Spinal cord (tissue), 10 donors: ENCODE data around the gene PTAR1. TPM values are rescaled to one million over a fixed set of nuclear protein-coding genes. Genes with fewer than 3 reads are reported as not detected.
A peak's percentile ranks its signal among the peaks of the same experiment; 100 is the strongest.
"Not testable (repeated sequence)": the region's sequence is repeated elsewhere in the genome, so short reads cannot be mapped to it uniquely, and the experiment has no call there.

ENCODE experiments used
- DNase-seq, 6 donors: peaks; one replicate each; pipeline versions ENCODE4 v3.0.0 to v3.0.0-alpha.2; 2013 to 2015; ENCODE audit warnings: low spot score in 6 of 6, low read depth in 4 of 6
- H3K27ac ChIP-seq: one replicate; pipeline ENCODE4 v1.5.1; 2013; ENCODE audit warnings: low read depth, low read length, control low read depth
- H3K27me3 ChIP-seq: one replicate; pipeline ENCODE4 v1.6.1; 2013; ENCODE audit warnings: low read length; ENCODE audit not compliant: control insufficient read depth, insufficient read depth
- H3K36me3 ChIP-seq: one replicate; pipeline ENCODE4 v1.6.1; 2013; ENCODE audit warnings: low read length; ENCODE audit not compliant: control insufficient read depth, insufficient read depth
- H3K4me1 ChIP-seq: one replicate; pipeline ENCODE4 v1.6.1; 2013; ENCODE audit warnings: low read length; ENCODE audit not compliant: control insufficient read depth, insufficient read depth
- H3K4me3 ChIP-seq: one replicate; pipeline ENCODE4 v1.5.1; 2013; ENCODE audit warnings: low read depth, low read length, control low read depth
- H3K9me3 ChIP-seq: one replicate; pipeline ENCODE4 v1.6.1; 2013; ENCODE audit warnings: low read length; ENCODE audit not compliant: control insufficient read depth, insufficient read depth
- WGBS: methylation state at CpG from one replicate; pipeline ENCODE4 v1.1.5; 2013; ENCODE audit warnings: missing lambda C conversion rate; ENCODE audit not compliant: insufficient coverage; 5-methylcytosine and 5-hydroxymethylcytosine counted together
- long read RNA-seq, 4 donors: transcript quantifications; one replicate each; lab custom pipeline, GENCODE V29; 2026
- polyA plus RNA-seq, 2 donors: library from polyadenylated mRNA; unstranded; fragments of 120-200 nt; gene quantifications; one replicate each; pipeline ENCODE4 v1.2.1, GENCODE V29; 2013; ENCODE audit not compliant: insufficient read length in 2 of 2
- total RNA-seq, 2 donors: library from RNA; depleted of rRNA in 1 of 2; stranded (reverse); fragments of 120-200 nt in 1 of 2; fragments of >200 nt in 1 of 2; gene quantifications; one replicate each; pipeline versions ENCODE4 v1.2.3 to v1.2.4, GENCODE V29; 2013 to 2014
- donor health status: healthy.

The PTAR1 gene
- total RNA-seq (100 to 1,000 TPM in 1 of 2 donors, 10 to 100 TPM in 1; 94.3 to 158 TPM), polyA plus RNA-seq (10 to 100 TPM; 29.3 to 51.7 TPM)
- long read RNA-seq, donor 1, full-length matches to known transcripts, result 4 of 13 reads
- long read RNA-seq, donor 1, partial matches to known transcripts, result 9 of 13 reads
- long read RNA-seq, donor 1, other reads (novel, unspliced or antisense), result 0 of 13 reads
- long read RNA-seq, donor 2, result 0 reads
- long read RNA-seq, donor 3, partial matches to known transcripts, result 0 of 1 reads
- long read RNA-seq, donor 3, other reads (novel, unspliced or antisense), result 0 of 1 reads
- long read RNA-seq, donor 4, partial matches to known transcripts, result 0 of 3 reads
- long read RNA-seq, donor 4, other reads (novel, unspliced or antisense), result 0 of 3 reads

GRCh38 chr9:69759421-69760277, at the start of gene PTAR1:
PTAR1 (minus strand) TSS chr9:69760011; CDS start chr9:69759938, 73 bp downstream.
- DNase-seq, result peak; percentile 80 to 97 (median 88)

GRCh38 chr9:69809304-69809863, 49.6 kb upstream of the PTAR1 start:
- H3K36me3 ChIP-seq, result no peaks in the 10 kb centered on the region
- no peak overlapping the region for H3K27ac ChIP-seq
- 81% methylated on average over 5 of the region's 8 CpGs for WGBS
- H3K4me3 ChIP-seq, result no peak overlapping the region
- DNase-seq, result no peak
- H3K9me3 ChIP-seq, result no peaks in the 10 kb centered on the region
- H3K27me3 ChIP-seq, result no peaks in the 10 kb centered on the region
- no peaks in the 10 kb centered on the region for H3K4me1 ChIP-seq

More at GRCh38 chr9:69759421-69760277, at the start of gene PTAR1:
- Histone ChIP-seq H3K4me1 (peaks cover 3% of the 10 kb centered on the region), H3K9me3 (no peaks in the 10 kb centered on the region), H3K27ac (peak within 1 kb of the TSS; percentile 95), H3K4me3 (peak within 1 kb of the TSS; percentile 67), H3K36me3 (no peaks in the 10 kb centered on the region), H3K27me3 (no peaks in the 10 kb centered on the region)
- WGBS, result 0% methylated on average over 93 of the region's 98 CpGs

GRCh38 chr9:69806627-69807026, 46.8 kb upstream of the PTAR1 start:
- DNase-seq, result no peak
- 84% methylated on average over 4 of the region's 6 CpGs for WGBS
- no peak overlapping the region for H3K27ac ChIP-seq

GRCh38 chr9:69805962-69806515, 46.2 kb upstream of the PTAR1 start:
- Histone ChIP-seq H3K9me3 (no peaks in the 10 kb centered on the region), H3K4me3 (no peak overlapping the region), H3K4me1 (no peaks in the 10 kb centered on the region), H3K36me3 (no peaks in the 10 kb centered on the region), H3K27ac (no peak overlapping the region), H3K27me3 (no peaks in the 10 kb centered on the region)
- 63% methylated on average over 2 of the region's 3 CpGs for WGBS
- peak in 1 of 6 donors; percentile 82 for DNase-seq

More at GRCh38 chr9:69806627-69807026, 46.8 kb upstream of the PTAR1 start:
- H3K27me3 ChIP-seq, result no peaks in the 10 kb centered on the region
- no peaks in the 10 kb centered on the region for H3K9me3 ChIP-seq
- H3K36me3 ChIP-seq, result no peaks in the 10 kb centered on the region
- no peaks in the 10 kb centered on the region for H3K4me1 ChIP-seq
- H3K4me3 ChIP-seq, result no peak overlapping the region

- no peak for DNase-seq
- Histone ChIP-seq H3K9me3 (no peaks in the 10 kb centered on the region), H3K4me3 (no peak overlapping the region), H3K36me3 (no peaks in the 10 kb centered on the region), H3K4me1 (no peaks in the 10 kb centered on the region), H3K27ac (no peak overlapping the region), H3K27me3 (no peaks in the 10 kb centered on the region)
- WGBS, result no CpG with 5 or more reads among the region's 2 CpGs
These were observed 42.2 kb upstream of the PTAR1 start for GRCh38 chr9:69801989-69802388.

- DNase-seq, H3K9me3 ChIP-seq, H3K4me1 ChIP-seq, H3K36me3 ChIP-seq, H3K4me3 ChIP-seq, H3K27ac ChIP-seq, H3K27me3 ChIP-seq: not testable (repeated sequence)
- WGBS, result 60% methylated on average over 1 of the region's 5 CpGs
These were observed 40.2 kb upstream of the PTAR1 start for GRCh38 chr9:69800027-69800426.

- WGBS, result 97% methylated on average over 13 of the region's 18 CpGs
- H3K4me1 ChIP-seq, H3K27me3 ChIP-seq, H3K9me3 ChIP-seq, H3K36me3 ChIP-seq, H3K4me3 ChIP-seq, H3K27ac ChIP-seq, DNase-seq: not testable (repeated sequence)
These were observed 39.7 kb upstream of the PTAR1 start for GRCh38 chr9:69799521-69799920.

- no CpG with 5 or more reads among the region's 4 CpGs for WGBS
These were observed 38.9 kb upstream of the PTAR1 start for GRCh38 chr9:69798744-69799143.

GRCh38 chr9:69797675-69798074, 37.9 kb upstream of the PTAR1 start:
- Histone ChIP-seq H3K27me3 (no peaks in the 10 kb centered on the region), H3K36me3 (no peaks in the 10 kb centered on the region), H3K27ac (no peak overlapping the region), H3K4me3 (no peak overlapping the region), H3K9me3 (no peaks in the 10 kb centered on the region), H3K4me1 (no peaks in the 10 kb centered on the region)
- no CpG with 5 or more reads among the region's 1 CpG for WGBS
- peak in 2 of 6 donors; percentile 25 to 80 for DNase-seq

More at GRCh38 chr9:69798744-69799143, 38.9 kb upstream of the PTAR1 start:
- Histone ChIP-seq H3K36me3 (no peaks in the 10 kb centered on the region), H3K27ac (no peak overlapping the region), H3K27me3 (no peaks in the 10 kb centered on the region), H3K9me3 (no peaks in the 10 kb centered on the region), H3K4me3 (no peak overlapping the region), H3K4me1 (no peaks in the 10 kb centered on the region)
- DNase-seq, result no peak
